Activated T-cell treated with anti-CD3 and anti-CD28 coated beads for 48 hours (primary cell): ENCODE results near the gene TOR3A.
"Not testable (repeated sequence)": the region's sequence is repeated elsewhere in the genome, so short reads cannot be mapped to it uniquely, and the experiment has no call there.

Experiments
- DNase-seq: peaks from one replicate; pipeline ENCODE4 v3.0.0-alpha.2; 2020; ENCODE audit warnings: low read depth

The TOR3A gene, protein sequence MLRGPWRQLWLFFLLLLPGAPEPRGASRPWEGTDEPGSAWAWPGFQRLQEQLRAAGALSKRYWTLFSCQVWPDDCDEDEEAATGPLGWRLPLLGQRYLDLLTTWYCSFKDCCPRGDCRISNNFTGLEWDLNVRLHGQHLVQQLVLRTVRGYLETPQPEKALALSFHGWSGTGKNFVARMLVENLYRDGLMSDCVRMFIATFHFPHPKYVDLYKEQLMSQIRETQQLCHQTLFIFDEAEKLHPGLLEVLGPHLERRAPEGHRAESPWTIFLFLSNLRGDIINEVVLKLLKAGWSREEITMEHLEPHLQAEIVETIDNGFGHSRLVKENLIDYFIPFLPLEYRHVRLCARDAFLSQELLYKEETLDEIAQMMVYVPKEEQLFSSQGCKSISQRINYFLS

GRCh38 chr1:179081687-179082332 is at the start of gene TOR3A:
Gene TOR3A, plus strand, starts transcription at chr1:179082070. Its CDS starts 59 bp downstream, at chr1:179082129.
- DNase-seq, result peak; percentile 82

DNA sequence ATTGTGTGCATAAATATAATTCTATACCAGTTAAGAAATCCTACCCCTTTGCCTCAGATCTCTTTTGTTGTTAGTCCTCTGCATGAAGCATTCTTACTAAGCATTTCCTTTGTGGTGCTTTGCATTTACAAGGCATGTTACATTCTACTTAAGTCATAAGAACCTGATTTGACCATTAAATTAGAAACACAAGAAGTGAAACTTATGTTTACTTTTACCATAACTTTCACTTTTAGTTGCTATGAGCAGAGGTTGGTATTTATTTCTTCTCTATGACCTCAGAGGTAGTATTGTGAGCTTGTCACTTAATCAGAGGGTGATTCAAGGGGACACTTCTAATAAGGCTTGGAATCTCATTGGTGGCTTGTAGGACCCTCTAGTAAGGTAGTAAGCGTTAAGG is 47.1 kb upstream of the TOR3A start:
- DNase-seq, result no peak

GRCh38 chr1:179036844-179037465 is 44.9 kb upstream of the TOR3A start:
- DNase-seq, result no peak

- no peak for DNase-seq
Measured at GRCh38 chr1:179038528-179039281, 43.2 kb upstream of the TOR3A start.

DNA sequence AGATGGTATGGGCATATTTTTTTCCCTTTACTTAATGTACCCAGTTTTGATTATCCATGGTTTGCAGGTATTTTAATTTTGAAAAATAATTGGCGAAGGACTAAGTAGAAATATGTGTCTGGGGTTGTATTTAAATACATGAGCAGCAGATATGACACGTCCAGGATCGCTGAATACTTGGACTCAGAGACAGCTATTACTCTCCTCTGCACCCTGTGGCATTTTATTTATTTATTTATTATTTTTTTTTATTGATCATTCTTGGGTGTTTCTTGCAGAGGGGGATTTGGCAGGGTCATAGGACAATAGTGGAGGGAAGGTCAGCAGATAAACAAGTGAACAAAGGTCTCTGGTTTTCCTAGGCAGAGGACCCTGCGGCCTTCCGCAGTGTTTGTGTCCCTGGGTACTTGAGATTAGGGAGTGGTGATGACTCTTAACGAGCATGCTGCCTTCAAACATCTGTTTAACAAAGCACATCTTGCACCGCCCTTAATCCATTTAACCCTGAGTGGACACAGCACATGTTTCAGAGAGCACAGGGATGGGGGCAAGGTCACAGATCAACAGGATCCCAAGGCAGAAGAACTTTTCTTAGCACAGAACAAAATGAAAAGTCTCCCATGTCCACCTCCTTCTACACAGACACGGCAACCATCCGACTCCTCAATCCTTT is 42.2 kb upstream of the TOR3A start:
- DNase-seq, result not testable (repeated sequence)

DNA sequence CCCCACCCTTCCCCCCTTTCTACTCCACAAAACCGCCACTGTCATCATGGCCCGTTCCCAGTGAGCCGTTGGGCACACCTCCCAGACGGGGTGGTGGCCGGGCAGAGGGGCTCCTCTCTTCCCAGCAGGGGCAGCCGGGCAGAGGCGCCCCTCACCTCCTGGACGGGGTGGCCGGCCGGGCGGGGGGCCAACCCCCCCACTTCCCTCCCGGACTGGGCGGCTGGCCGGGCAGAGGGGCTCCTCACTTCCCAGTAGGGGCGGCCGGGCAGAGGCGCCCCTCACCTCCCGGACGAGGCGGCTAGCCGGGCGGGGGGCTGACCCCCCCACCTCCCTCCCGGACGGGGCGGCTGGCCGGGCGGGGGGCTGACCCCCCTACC is 41.7 kb upstream of the TOR3A start:
- DNase-seq, result not testable (repeated sequence)

DNA sequence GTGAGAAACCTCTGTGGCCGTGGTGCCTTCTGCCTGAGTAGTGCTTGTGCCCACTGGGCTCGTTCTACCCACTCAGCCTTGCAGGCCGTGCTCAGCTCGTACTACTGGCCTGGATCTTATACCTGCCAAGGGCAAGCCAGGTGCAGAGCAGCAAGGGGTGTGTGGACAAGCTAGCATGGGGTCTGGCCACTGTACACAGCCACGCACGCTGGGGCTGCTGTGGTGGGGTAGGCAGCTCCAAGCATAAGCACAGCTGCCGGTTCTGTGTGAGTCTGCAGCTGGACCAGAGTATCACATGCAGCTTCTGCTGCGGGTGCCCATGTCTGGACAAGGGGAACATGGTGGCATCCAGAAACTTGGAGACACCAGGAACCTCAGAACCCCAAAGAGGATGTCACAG is 39.8 kb upstream of the TOR3A start:
- DNase-seq, result no peak

GRCh38 chr1:179042700-179043099 is 39.2 kb upstream of the TOR3A start:
- DNase-seq, result no peak

DNA sequence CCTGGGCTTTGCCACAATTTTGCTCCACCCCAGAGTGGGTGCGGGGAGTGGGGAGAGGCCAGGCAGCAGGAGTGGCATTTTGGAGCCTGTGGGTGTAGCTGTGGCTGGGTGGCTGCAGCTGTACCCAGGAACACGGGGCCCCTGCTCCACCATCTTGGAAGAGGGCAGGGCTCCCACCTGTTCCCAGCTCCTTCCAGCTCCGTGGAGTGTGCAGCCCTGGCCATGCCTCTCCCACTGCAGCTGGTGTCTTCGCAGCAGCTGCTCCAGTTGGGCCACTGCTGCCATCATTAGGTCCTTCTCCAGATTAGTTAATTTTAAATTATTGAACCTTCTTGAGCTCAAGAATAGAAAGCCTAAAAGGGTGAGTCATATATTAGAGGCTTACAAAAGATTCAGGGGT is 38.6 kb upstream of the TOR3A start:
- no peak for DNase-seq

DNA sequence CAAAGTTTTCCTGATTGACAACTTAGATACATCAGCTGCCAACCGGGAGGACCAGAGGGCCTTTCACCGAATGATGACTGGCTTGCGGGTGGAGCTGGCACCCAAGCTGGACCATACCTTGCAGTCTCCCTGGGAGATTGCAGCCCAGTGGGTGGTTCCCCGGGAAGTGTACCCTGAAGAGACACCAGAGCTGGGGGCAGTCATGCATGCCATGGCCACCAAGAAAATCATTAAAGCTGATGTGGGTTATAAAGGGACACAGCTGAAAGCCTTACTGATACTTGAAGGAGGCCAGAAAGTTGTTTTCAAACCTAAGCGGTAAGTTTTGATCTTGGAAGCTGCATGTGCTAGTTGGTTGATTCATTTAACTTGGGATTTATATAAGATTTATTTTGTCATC is 38.0 kb upstream of the TOR3A start:
- DNase-seq, result no peak

DNA sequence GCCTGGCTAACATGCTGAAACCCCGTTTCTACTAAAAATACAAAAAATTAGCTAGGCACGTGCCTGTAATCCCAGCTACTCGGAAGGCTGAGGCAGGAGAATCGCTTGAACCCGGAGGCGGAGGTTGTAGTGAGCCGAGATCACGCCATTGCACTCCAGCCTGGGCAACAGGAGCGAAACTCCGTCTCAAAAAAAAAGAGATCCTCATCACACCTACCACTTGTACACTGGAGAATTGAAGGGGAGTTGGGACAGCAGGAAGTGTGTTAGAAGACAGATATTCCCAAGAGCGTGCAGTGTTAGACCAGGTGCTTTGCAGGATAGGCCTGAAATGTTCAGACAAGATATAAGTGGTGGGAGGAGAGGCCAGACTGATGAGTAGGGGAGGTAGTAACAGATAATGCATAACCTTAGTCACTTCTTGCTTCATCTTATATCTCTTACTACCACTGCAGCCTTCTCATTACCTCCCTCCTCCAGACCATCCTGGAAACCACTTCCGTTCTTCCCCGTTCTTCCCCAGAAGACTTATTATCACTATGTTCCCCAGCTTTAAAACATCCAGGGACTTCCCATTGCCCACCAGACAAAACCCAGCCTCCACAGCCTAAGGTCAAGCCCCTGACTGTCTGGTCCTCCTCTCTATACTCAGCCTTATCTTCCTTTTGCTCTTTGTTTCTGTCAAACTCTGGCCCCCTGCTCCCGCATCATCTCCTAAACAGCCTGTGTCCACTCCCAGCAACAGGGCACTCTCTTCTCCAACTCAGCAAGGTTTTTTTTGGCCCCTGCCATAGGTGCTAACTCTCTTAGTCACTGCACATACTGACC is 34.8 kb upstream of the TOR3A start:
- DNase-seq, result no peak

- no peak for DNase-seq
Measured at GRCh38 chr1:179047636-179047997, 34.3 kb upstream of the TOR3A start.

DNA sequence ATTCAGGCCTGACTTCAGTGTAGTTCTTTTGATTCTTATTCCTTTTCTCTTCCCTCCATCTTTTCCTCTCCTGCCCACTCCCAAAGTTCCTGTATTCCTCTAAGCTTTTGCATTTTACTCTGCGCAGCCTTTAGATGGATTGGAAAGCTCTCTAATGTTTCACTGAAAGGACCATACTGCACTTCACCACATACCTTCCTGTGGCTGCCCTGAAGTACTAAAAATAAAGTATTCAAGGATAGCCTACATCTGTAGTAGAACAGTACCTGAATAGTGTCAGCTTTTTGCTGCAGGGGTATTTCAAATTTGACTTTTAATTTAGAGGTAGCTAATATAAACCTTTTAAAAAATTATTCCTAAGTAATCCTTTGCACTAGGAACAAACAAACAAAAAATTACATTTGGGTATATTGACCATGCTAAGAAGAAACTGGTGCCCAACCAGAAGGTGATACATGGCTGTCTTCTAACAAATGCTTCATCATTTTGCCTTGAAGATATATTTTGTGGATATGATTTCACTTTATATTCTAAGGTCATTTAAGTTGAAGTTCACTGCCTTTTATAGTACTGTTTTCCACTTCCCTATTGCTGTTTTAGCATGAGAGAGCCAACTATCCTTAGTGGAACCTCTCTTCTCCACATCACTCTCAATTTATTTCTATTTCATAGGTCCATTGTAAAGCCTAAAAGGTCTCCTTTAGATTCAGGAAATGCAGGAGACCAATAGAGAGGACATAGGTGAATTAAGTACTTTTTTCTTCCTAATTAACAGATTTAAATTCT is 33.3 kb upstream of the TOR3A start:
- DNase-seq, result no peak

GRCh38 chr1:179052776-179053175 is 29.1 kb upstream of the TOR3A start:
- no peak for DNase-seq

GRCh38 chr1:179053486-179053885 is 28.4 kb upstream of the TOR3A start:
- no peak for DNase-seq

GRCh38 chr1:179055937-179056336 is 25.9 kb upstream of the TOR3A start:
- DNase-seq, result no peak

DNA sequence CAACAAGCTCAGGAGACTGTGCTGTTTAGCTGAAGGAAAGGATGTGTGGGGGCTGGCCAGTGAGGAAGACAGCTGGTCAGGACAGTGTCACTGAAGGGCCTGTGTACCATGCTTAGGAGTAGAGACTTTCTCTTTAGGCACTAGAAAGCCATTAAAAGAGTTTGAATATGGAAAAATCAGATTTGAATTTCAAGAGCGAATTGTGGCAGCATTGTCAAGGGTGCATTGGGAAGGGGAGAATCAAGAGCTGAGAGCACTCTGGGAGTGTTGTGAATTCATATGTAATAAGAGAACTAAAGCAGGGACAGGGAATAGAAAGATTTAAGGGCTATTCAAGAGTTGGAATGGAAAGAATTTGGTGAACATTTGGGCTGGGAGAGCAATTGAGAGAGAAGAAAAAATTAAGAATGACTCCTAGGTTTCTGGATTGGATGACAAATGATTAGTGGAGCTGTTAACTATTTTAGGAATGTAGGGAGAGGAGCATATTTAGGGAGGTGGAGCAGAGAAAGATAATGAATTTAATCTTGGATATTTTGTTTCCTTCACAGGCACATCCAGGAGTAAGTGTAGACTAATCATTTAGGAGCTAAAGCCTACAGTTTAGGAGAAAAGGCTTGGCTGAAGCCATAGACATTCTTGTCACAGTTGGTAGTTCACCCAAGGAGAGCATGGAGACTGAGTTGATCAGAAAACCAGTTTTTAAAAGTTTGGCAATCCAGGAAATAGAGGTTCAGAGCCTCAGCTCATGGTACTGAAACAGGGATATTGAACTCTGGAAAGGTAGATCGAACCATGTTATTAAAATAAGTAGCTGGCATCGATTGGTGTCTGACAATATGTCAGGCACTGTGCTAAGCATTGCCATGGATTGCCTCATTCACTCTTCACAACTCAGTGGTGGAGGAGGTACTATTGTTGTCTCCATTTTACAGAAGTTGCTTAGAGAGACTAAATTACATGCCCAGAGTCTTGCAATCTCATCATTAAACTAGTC is 23.1 kb upstream of the TOR3A start:
- no peak for DNase-seq

- DNase-seq, result no peak
Measured at GRCh38 chr1:179061360-179062282, 20.2 kb upstream of the TOR3A start.
